ENCODE results near the gene ABCB4.

The ABCB4 gene

GRCh38 chr7:87363342-87363741 lies 112.1 kb downstream of the ABCB4 start:
- Mint-ChIP-seq H3K4me3 (no peak overlapping the region), H3K27ac (no peak overlapping the region), H3K36me3 (peaks cover 3% of the 10 kb centered on the region), H3K9me3 (ENCODE audit: low read depth) (no peaks in the 10 kb centered on the region), H3K27me3 (no peaks in the 10 kb centered on the region), H3K4me1 (ENCODE audit: low read depth) (no peaks in the 10 kb centered on the region)

- Mint-ChIP-seq H3K4me1 (ENCODE audit: low read depth) (no peaks in the 10 kb centered on the region), H3K4me3 (no peak overlapping the region), H3K27ac (no peak overlapping the region), H3K9me3 (ENCODE audit: low read depth) (no peaks in the 10 kb centered on the region), H3K27me3 (no peaks in the 10 kb centered on the region), H3K36me3 (peaks cover 6% of the 10 kb centered on the region)
Observed at GRCh38 chr7:87361320-87361719, 114.2 kb downstream of the ABCB4 start.

- Mint-ChIP-seq H3K27ac (no peak overlapping the region), H3K36me3 (peaks cover 14% of the 10 kb centered on the region)
Observed at GRCh38 chr7:87359366-87359765, 116.1 kb downstream of the ABCB4 start.

GRCh38 chr7:87356448-87356847 lies 119.0 kb downstream of the ABCB4 start:
- Mint-ChIP-seq H3K4me1 (ENCODE audit: low read depth) (no peaks in the 10 kb centered on the region), H3K36me3 (peaks cover 24% of the 10 kb centered on the region), H3K27me3 (no peaks in the 10 kb centered on the region), H3K4me3 (no peak overlapping the region), H3K9me3 (ENCODE audit: low read depth) (no peaks in the 10 kb centered on the region), H3K27ac (no peak overlapping the region)

More at GRCh38 chr7:87359366-87359765, 116.1 kb downstream of the ABCB4 start:
- H3K4me1 Mint-ChIP-seq (ENCODE audit: low read depth), result no peaks in the 10 kb centered on the region
- no peaks in the 10 kb centered on the region for H3K27me3 Mint-ChIP-seq
- H3K9me3 Mint-ChIP-seq (ENCODE audit: low read depth), result no peaks in the 10 kb centered on the region
- no peak overlapping the region for H3K4me3 Mint-ChIP-seq

- Mint-ChIP-seq H3K4me1 (ENCODE audit: low read depth) (no peaks in the 10 kb centered on the region), H3K9me3 (ENCODE audit: low read depth) (no peaks in the 10 kb centered on the region), H3K4me3 (no peak overlapping the region), H3K27ac (no peak overlapping the region), H3K27me3 (no peaks in the 10 kb centered on the region), H3K36me3 (peaks cover 32% of the 10 kb centered on the region)
Observed at GRCh38 chr7:87354749-87355148, 120.7 kb downstream of the ABCB4 start.
